Duodenal mucosa (tissue), 2 donors: ENCODE data around the gene ANG.
"Not testable (repeated sequence)": the region's sequence is repeated elsewhere in the genome, so short reads cannot be mapped to it uniquely, and the experiment has no call there.

Experiments
- H3K27ac ChIP-seq: one replicate; pipeline ENCODE4 v1.7.0; 2013; ENCODE audit warnings: low read depth, low read length
- H3K27me3 ChIP-seq, 2 donors: one replicate each; pipeline ENCODE4 v1.7.0; 2013; ENCODE audit warnings: low read length in 2 of 2, control low read depth in 1 of 2; ENCODE audit not compliant: insufficient read depth in 2 of 2, control insufficient read depth in 1 of 2
- H3K36me3 ChIP-seq, 2 donors: one replicate each; pipeline ENCODE4 v1.7.0; 2013; ENCODE audit warnings: low read length in 2 of 2, control low read depth in 1 of 2; ENCODE audit not compliant: insufficient read depth in 2 of 2, control insufficient read depth in 1 of 2
- H3K4me1 ChIP-seq, 2 donors: one replicate each; pipeline ENCODE4 v1.7.0; 2013; ENCODE audit warnings: low read length in 2 of 2, control low read depth in 1 of 2; ENCODE audit not compliant: insufficient read depth in 2 of 2, control insufficient read depth in 1 of 2
- H3K4me3 ChIP-seq, 2 donors: one replicate each; pipeline ENCODE4 v1.7.0; 2013; ENCODE audit warnings: low read length in 2 of 2, low read depth in 1 of 2
- H3K9ac ChIP-seq, 2 donors: one replicate each; pipeline ENCODE4 v1.7.0; 2013; ENCODE audit warnings: low read length in 2 of 2, low read depth in 1 of 2
- H3K9me3 ChIP-seq, 2 donors: one replicate each; pipeline ENCODE4 v1.7.0; 2013; ENCODE audit warnings: low read length in 2 of 2, control low read depth in 1 of 2; ENCODE audit not compliant: control insufficient read depth in 1 of 2

The ANG gene

DNA sequence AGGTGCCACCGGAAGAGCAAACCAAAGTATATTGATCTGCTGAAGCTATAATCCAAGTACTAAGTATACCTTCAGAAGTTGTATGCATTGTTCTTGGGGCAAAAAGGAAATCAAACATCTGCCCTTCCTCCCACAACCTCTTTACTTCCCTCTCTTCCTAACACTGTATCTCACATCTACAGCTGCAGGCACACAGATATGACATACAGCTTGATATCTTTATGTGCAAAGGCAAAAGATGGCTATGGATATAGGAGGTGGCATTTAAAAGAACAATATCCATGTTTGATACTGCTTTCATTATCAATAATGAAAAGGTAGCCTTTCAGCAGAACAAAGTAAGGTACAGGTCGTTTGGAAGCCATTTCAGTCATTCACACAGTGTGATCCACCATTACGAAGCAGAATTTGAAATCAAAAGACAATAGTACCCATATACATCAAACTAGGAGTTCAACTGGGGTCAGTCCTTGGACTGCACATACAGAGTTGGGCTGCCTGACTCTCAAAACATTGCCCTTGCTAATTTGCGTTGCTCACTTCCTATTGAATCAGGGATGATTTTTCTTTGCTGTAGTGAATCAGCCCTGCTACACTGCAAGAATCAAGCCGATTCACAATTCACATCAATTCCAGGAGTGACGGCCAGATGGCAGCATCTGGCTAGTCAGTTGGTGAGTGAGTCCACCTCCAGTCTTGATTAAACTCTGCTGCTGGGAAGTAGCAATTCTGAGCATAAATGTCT lies 8.9 kb downstream of the ANG start:
- Histone ChIP-seq H3K27me3 (no peaks in the 10 kb centered on the region), H3K36me3 (peaks cover 14 to 18% of the 10 kb centered on the region in 2 donors), H3K4me1 (no peaks in the 10 kb centered on the region), H3K27ac (no peak overlapping the region), H3K9ac (no peak overlapping the region), H3K4me3 (no peak overlapping the region), H3K9me3 (no peaks in the 10 kb centered on the region)

DNA sequence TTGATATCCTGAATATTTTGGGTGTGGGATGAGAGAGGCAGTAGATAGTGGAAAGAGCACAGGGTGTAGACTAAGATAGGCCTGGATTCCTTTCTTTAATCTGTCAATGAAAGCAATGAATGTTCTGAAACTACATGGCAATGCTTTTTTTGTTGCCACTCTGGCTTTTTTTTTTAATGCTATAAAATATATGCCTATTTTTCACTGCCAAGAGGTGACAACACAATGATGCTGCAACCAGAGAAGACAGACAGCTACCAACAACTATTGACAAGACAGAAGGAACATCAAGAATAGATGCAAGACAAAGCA lies 9.4 kb downstream of the ANG start:
- Histone ChIP-seq H3K9me3 (no peaks in the 10 kb centered on the region), H3K4me1 (no peaks in the 10 kb centered on the region), H3K27me3 (no peaks in the 10 kb centered on the region), H3K4me3 (no peak overlapping the region), H3K9ac (no peak overlapping the region), H3K36me3 (peaks cover 14 to 18% of the 10 kb centered on the region in 2 donors), H3K27ac (no peak overlapping the region)

GRCh38 chr14:20698934-20699333 lies 10.4 kb downstream of the ANG start:
- H3K4me1 ChIP-seq: no peaks in the 10 kb centered on the region
- H3K9ac ChIP-seq: no peak overlapping the region
- no peaks in the 10 kb centered on the region for H3K27me3 ChIP-seq
- no peak overlapping the region for H3K4me3 ChIP-seq
- H3K27ac ChIP-seq: no peak overlapping the region
- no peaks in the 10 kb centered on the region for H3K9me3 ChIP-seq
- H3K36me3 ChIP-seq: peaks cover 9 to 10% of the 10 kb centered on the region in 2 donors

GRCh38 chr14:20699931-20700330 lies 11.4 kb downstream of the ANG start:
- Histone ChIP-seq H3K27ac (no peak overlapping the region), H3K9ac (no peak overlapping the region), H3K4me1 (no peaks in the 10 kb centered on the region), H3K9me3 (no peaks in the 10 kb centered on the region), H3K4me3 (no peak overlapping the region), H3K27me3 (no peaks in the 10 kb centered on the region), H3K36me3 (peaks cover 9% of the 10 kb centered on the region in 2 donors)

- H3K9ac ChIP-seq, H3K4me1 ChIP-seq, H3K36me3 ChIP-seq, H3K9me3 ChIP-seq, H3K27me3 ChIP-seq, H3K27ac ChIP-seq, H3K4me3 ChIP-seq: not testable (repeated sequence)
These were observed 12.4 kb downstream of the ANG start for GRCh38 chr14:20700965-20701364.

GRCh38 chr14:20706657-20707355 lies 18.2 kb downstream of the ANG start:
- Histone ChIP-seq H3K27ac (no peak overlapping the region), H3K4me1 (no peaks in the 10 kb centered on the region), H3K9ac (no peak overlapping the region), H3K27me3 (no peaks in the 10 kb centered on the region), H3K36me3 (no peaks in the 10 kb centered on the region), H3K4me3 (no peak overlapping the region), H3K9me3 (peaks cover 0 to 6% of the 10 kb centered on the region in 2 donors)

DNA sequence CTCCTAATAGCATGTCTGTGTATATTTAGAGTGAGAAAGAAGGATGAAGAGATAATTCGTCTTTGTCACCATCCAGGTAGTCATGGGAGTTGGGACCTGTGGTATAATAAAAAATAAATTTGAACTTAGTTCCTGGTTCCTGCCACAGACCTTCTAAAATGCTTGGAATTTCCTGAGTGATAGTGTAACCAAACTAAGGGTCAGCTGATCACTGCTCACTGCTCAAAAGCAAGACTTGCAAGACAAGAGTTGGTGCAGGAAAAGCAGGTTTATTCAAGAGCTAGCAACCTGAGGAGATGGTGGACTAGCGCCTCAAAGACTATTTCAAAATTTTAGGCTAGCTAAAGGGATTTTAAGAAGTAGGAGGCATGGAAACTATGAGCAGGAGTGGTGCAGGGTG lies 19.1 kb downstream of the ANG start:
- H3K27me3 ChIP-seq: no peaks in the 10 kb centered on the region
- H3K27ac ChIP-seq: no peak overlapping the region

DNA sequence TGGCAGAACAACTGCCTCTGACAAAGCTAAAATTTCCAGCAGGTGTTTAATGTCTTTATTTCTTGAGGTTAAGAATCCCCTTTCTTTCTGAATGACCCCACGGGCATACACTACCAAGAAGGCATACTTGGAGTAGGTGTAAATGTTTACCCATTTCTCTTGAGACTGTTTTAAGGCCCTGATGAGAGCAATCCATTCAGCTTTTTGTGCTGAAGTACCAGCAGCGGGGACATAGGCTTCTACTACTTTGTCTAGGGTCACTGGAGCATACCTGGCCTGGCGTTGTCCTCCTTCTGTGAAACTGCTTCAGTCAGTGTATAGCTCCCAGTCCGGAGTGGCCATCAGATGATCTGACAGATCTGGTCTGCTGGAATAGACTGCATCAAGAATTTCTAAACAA lies 22.7 kb downstream of the ANG start:
- Histone ChIP-seq H3K27me3 (no peaks in the 10 kb centered on the region), H3K9me3 (peaks cover 0 to 6% of the 10 kb centered on the region in 2 donors), H3K27ac (no peak overlapping the region), H3K9ac (no peak overlapping the region), H3K4me3 (no peak overlapping the region), H3K36me3 (no peaks in the 10 kb centered on the region), H3K4me1 (peaks cover 0 to 9% of the 10 kb centered on the region in 2 donors)

More for the DNA sequence above, 19.1 kb downstream of the ANG start:
- Histone ChIP-seq H3K4me1 (no peaks in the 10 kb centered on the region), H3K9ac (no peak overlapping the region), H3K36me3 (no peaks in the 10 kb centered on the region), H3K4me3 (no peak overlapping the region), H3K9me3 (peaks cover 0 to 6% of the 10 kb centered on the region in 2 donors)

DNA sequence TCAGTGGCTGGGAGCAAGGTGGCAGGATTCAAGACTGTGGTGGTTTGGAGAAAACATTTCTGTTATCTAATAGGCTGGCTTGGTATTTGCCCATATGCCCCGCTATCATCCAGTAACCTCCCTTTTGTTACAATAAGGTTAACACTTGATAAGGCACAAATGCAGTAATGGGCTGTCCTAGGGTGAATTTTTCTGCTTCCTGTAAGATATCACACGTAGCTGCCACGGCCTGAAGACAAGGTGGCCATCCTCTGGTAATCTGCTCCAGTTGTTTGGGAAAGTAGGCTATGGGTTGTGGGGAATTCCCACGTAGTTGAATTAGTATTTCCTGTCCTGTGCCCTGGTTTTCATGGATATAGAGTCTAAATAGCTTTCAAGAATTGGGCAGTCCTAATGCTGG lies 23.1 kb downstream of the ANG start:
- Histone ChIP-seq H3K27me3 (no peaks in the 10 kb centered on the region), H3K36me3 (no peaks in the 10 kb centered on the region), H3K9me3 (peaks cover 0 to 2% of the 10 kb centered on the region in 2 donors), H3K4me3 (no peak overlapping the region), H3K9ac (no peak overlapping the region), H3K4me1 (peaks cover 0 to 9% of the 10 kb centered on the region in 2 donors), H3K27ac (no peak overlapping the region)

DNA sequence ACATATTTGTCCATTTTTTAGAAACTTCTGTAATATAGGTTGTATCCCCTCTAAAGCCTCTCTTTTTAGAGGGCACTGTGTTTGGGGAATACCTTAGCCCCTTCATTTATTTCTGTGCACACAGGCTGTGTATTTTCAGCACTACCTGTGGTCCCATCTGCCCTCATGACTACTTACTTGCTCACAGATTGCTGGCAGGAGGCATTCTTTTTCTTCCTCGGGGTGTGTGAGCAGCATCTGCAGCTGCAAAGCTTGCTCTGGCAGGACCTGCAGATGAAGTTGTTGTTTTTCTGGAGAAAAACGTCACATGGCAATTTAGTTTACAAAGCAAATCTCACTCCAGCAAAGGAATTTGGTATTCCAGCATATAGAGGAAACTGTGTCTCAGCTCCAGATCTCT lies 24.3 kb downstream of the ANG start:
- H3K4me1 ChIP-seq: peaks cover 0 to 9% of the 10 kb centered on the region in 2 donors
- no peaks in the 10 kb centered on the region for H3K9me3 ChIP-seq
- H3K27me3 ChIP-seq: no peaks in the 10 kb centered on the region
- H3K27ac ChIP-seq: no peak overlapping the region
- no peak overlapping the region for H3K9ac ChIP-seq
- no peak overlapping the region for H3K4me3 ChIP-seq
- H3K36me3 ChIP-seq: no peaks in the 10 kb centered on the region
